IgD-negative memory B cell (primary cell): ENCODE data around the gene NLGN1. TPM values are rescaled to one million over a fixed set of nuclear protein-coding genes. Genes with fewer than 3 reads are reported as not detected.

Experiments
- H3K27ac Mint-ChIP-seq, 3 donors: one replicate each; pipeline ENCODE4 v1.8.0; 2020 to 2022; ENCODE audit warnings: mild to moderate bottlenecking in 3 of 3, mixed read lengths in 3 of 3, moderate library complexity in 1 of 3
- H3K27me3 Mint-ChIP-seq: one replicate; pipeline ENCODE4 v1.8.0; 2021; ENCODE audit warnings: mixed read lengths
- H3K36me3 Mint-ChIP-seq: one replicate; pipeline ENCODE4 v1.8.0; 2020; ENCODE audit warnings: mild to moderate bottlenecking, mixed read lengths
- H3K4me1 Mint-ChIP-seq, 3 donors: one replicate each; pipeline ENCODE4 v1.8.0; 2020 to 2022; ENCODE audit warnings: mixed read lengths in 3 of 3, mild to moderate bottlenecking in 1 of 3
- H3K4me3 Mint-ChIP-seq, 4 donors: one replicate each; pipeline ENCODE4 v1.8.0; 2020 to 2022; ENCODE audit warnings: mild to moderate bottlenecking in 4 of 4, mixed read lengths in 4 of 4, moderate library complexity in 3 of 4
- H3K9me3 Mint-ChIP-seq, 3 donors: one replicate each; pipeline ENCODE4 v1.8.0; 2020 to 2021; ENCODE audit warnings: mixed read lengths in 3 of 3, mild to moderate bottlenecking in 1 of 3
- polyA plus RNA-seq: library from polyadenylated mRNA; unstranded; fragments of 300-500 nt; fragmentation: Illumina TruSeq; gene quantifications from one replicate; pipeline ENCODE4 v1.2.3, GENCODE V29; 2021

Gene NLGN1
- polyA plus RNA-seq, 1 donor from 2014 or later, result not detected

DNA sequence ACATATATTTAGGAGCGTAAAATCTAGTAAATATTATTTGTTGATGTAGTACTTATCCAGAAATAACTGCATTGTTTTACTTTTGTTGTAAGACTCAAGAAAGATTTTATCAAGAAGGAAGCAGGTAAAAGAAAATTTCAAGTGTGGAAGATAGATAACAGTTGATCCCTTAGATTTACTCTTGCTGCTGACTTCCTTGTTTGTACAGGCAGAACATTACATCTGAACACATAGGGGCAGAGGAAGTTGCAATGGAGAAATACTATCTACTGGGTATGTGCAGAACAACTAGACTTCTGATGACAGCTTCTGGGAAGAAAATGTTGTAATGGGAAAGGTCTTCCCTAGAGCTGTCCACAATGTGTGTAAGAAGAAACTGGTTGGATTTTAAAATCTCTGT, 350.6 kb downstream of the NLGN1 start:
- no peak overlapping the region for H3K4me3 Mint-ChIP-seq
- H3K9me3 Mint-ChIP-seq, result peaks cover 0 to 4% (median 0%) of the 10 kb centered on the region in 3 donors
- H3K27ac Mint-ChIP-seq, result no peak overlapping the region

DNA sequence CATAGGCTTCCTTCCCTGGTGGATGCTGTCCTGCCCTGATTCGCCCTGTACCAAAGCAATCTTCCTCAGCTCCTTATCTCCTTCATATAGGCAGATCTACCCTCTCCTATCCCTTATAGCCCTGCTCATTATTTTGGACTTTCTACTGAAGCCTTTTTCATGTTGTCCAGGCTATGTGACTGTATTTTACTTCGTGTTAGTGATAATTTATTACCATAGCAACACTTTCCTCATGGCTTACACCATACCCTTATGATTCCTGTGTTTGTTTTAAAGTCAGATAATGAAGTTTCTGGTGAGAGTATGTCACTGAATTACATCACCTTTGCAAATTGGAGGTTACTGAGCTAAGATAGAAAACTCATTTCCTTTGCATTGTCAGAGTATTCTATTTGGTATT, 352.6 kb downstream of the NLGN1 start:
- H3K36me3 Mint-ChIP-seq, result no peaks in the 10 kb centered on the region
- no peaks in the 10 kb centered on the region for H3K27me3 Mint-ChIP-seq
- no peak overlapping the region for H3K27ac Mint-ChIP-seq
- H3K4me3 Mint-ChIP-seq, result no peak overlapping the region
- H3K4me1 Mint-ChIP-seq, result no peaks in the 10 kb centered on the region
- H3K9me3 Mint-ChIP-seq, result peaks cover 0 to 4% (median 0%) of the 10 kb centered on the region in 3 donors

More for the DNA sequence above, 350.6 kb downstream of the NLGN1 start:
- H3K4me1 Mint-ChIP-seq, result no peaks in the 10 kb centered on the region
- no peaks in the 10 kb centered on the region for H3K27me3 Mint-ChIP-seq
- no peaks in the 10 kb centered on the region for H3K36me3 Mint-ChIP-seq

- H3K4me3 Mint-ChIP-seq, result no peak overlapping the region
- no peak overlapping the region for H3K27ac Mint-ChIP-seq
- H3K4me1 Mint-ChIP-seq, result no peaks in the 10 kb centered on the region
- no peaks in the 10 kb centered on the region for H3K36me3 Mint-ChIP-seq
- peaks cover 0 to 4% (median 0%) of the 10 kb centered on the region in 3 donors for H3K9me3 Mint-ChIP-seq
- H3K27me3 Mint-ChIP-seq, result no peaks in the 10 kb centered on the region
These were observed 353.0 kb downstream of the NLGN1 start for GRCh38 chr3:173750591-173750990.

- no peak overlapping the region for H3K4me3 Mint-ChIP-seq
- H3K4me1 Mint-ChIP-seq, result no peaks in the 10 kb centered on the region
- H3K36me3 Mint-ChIP-seq, result no peaks in the 10 kb centered on the region
- H3K9me3 Mint-ChIP-seq, result no peaks in the 10 kb centered on the region
- no peaks in the 10 kb centered on the region for H3K27me3 Mint-ChIP-seq
- H3K27ac Mint-ChIP-seq, result no peak overlapping the region
These were observed 356.0 kb downstream of the NLGN1 start for GRCh38 chr3:173753593-173753992.

- no peak overlapping the region for H3K4me3 Mint-ChIP-seq
- no peaks in the 10 kb centered on the region for H3K27me3 Mint-ChIP-seq
- H3K27ac Mint-ChIP-seq, result no peak overlapping the region
- no peaks in the 10 kb centered on the region for H3K9me3 Mint-ChIP-seq
- no peaks in the 10 kb centered on the region for H3K36me3 Mint-ChIP-seq
- no peaks in the 10 kb centered on the region for H3K4me1 Mint-ChIP-seq
These were observed 357.6 kb downstream of the NLGN1 start for GRCh38 chr3:173755161-173755560.

DNA sequence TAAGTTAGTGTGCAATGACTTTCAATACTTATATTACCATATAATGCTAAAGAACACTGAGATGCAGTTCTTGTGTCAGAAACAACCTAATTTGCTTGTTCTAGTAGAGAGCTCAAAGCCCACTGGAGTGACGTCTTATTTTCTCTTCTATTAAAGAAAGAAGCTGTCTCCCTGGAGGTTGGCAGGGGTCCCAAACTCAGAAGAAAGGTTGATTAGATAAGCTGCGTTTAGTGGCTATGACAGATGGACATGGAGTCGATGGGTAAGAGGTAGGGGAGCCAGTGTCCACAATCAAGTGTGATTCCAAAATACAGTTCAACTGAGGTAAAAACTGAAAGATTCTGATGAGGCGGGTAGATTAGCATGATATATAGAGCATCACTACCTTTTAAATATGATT, 363.6 kb downstream of the NLGN1 start:
- H3K27ac Mint-ChIP-seq, result no peak overlapping the region
- no peaks in the 10 kb centered on the region for H3K27me3 Mint-ChIP-seq
- no peaks in the 10 kb centered on the region for H3K36me3 Mint-ChIP-seq
- H3K9me3 Mint-ChIP-seq, result peaks cover 0 to 1% (median 0%) of the 10 kb centered on the region in 3 donors
- no peak overlapping the region for H3K4me3 Mint-ChIP-seq
- no peaks in the 10 kb centered on the region for H3K4me1 Mint-ChIP-seq

- peaks cover 0 to 1% (median 0%) of the 10 kb centered on the region in 3 donors for H3K9me3 Mint-ChIP-seq
- no peak overlapping the region for H3K27ac Mint-ChIP-seq
- H3K4me3 Mint-ChIP-seq, result no peak overlapping the region
- no peaks in the 10 kb centered on the region for H3K4me1 Mint-ChIP-seq
- H3K27me3 Mint-ChIP-seq, result no peaks in the 10 kb centered on the region
- no peaks in the 10 kb centered on the region for H3K36me3 Mint-ChIP-seq
These were observed 365.0 kb downstream of the NLGN1 start for GRCh38 chr3:173762501-173762900.

GRCh38 chr3:173770011-173770410, 372.5 kb downstream of the NLGN1 start:
- Mint-ChIP-seq H3K4me3 (no peak overlapping the region), H3K36me3 (no peaks in the 10 kb centered on the region)

GRCh38 chr3:173770796-173771573, 373.4 kb downstream of the NLGN1 start:
- Mint-ChIP-seq H3K9me3 (peaks cover 0 to 5% (median 4%) of the 10 kb centered on the region in 3 donors), H3K4me1 (no peaks in the 10 kb centered on the region), H3K27me3 (no peaks in the 10 kb centered on the region), H3K27ac (no peak overlapping the region), H3K4me3 (no peak overlapping the region), H3K36me3 (no peaks in the 10 kb centered on the region)

More at GRCh38 chr3:173770011-173770410, 372.5 kb downstream of the NLGN1 start:
- no peak overlapping the region for H3K27ac Mint-ChIP-seq
- H3K4me1 Mint-ChIP-seq, result no peaks in the 10 kb centered on the region
- H3K27me3 Mint-ChIP-seq, result no peaks in the 10 kb centered on the region
- H3K9me3 Mint-ChIP-seq, result peaks cover 0 to 5% (median 5%) of the 10 kb centered on the region in 3 donors

DNA sequence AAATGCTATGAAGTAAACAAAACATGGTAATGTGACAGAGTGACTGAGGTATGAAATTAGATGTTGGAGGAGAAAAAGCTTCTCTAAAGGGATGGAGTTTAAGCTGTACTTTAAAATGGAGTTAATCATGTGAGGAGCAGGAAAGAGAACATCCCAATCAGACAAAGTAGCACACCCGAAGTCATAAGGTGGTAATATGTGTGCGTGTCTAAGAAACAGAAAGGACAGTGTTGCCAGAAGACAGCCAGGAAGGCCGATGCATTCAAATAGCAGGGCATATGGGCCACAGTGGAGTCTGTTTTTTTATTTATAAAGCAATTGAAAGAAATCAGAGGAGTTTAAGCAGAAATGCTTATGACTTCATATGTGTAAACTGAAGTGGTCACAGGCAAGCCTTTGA, 376.3 kb downstream of the NLGN1 start:
- Mint-ChIP-seq H3K4me3 (no peak overlapping the region), H3K27ac (no peak overlapping the region), H3K27me3 (no peaks in the 10 kb centered on the region), H3K36me3 (no peaks in the 10 kb centered on the region), H3K4me1 (no peaks in the 10 kb centered on the region), H3K9me3 (peaks cover 0 to 5% (median 4%) of the 10 kb centered on the region in 3 donors)

GRCh38 chr3:173774294-173774693, 376.8 kb downstream of the NLGN1 start:
- H3K36me3 Mint-ChIP-seq, result no peaks in the 10 kb centered on the region
- H3K4me1 Mint-ChIP-seq, result no peaks in the 10 kb centered on the region
- no peak overlapping the region for H3K27ac Mint-ChIP-seq
- H3K4me3 Mint-ChIP-seq, result no peak overlapping the region
- H3K9me3 Mint-ChIP-seq, result peaks cover 0 to 4% (median 3%) of the 10 kb centered on the region in 3 donors
- H3K27me3 Mint-ChIP-seq, result no peaks in the 10 kb centered on the region

GRCh38 chr3:173778251-173778650, 380.7 kb downstream of the NLGN1 start:
- H3K4me3 Mint-ChIP-seq, result no peak overlapping the region
- no peak overlapping the region for H3K27ac Mint-ChIP-seq
- no peaks in the 10 kb centered on the region for H3K4me1 Mint-ChIP-seq
- H3K36me3 Mint-ChIP-seq, result no peaks in the 10 kb centered on the region
- H3K27me3 Mint-ChIP-seq, result no peaks in the 10 kb centered on the region
- H3K9me3 Mint-ChIP-seq, result peaks cover 0 to 4% (median 2%) of the 10 kb centered on the region in 3 donors

GRCh38 chr3:173780067-173780466, 382.5 kb downstream of the NLGN1 start:
- H3K4me1 Mint-ChIP-seq, result no peaks in the 10 kb centered on the region

GRCh38 chr3:173785004-173785403, 387.5 kb downstream of the NLGN1 start:
- Mint-ChIP-seq H3K4me3 (no peak overlapping the region), H3K27ac (no peak overlapping the region), H3K36me3 (no peaks in the 10 kb centered on the region), H3K9me3 (peaks cover 2 to 7% (median 4%) of the 10 kb centered on the region in 3 donors), H3K4me1 (no peaks in the 10 kb centered on the region), H3K27me3 (no peaks in the 10 kb centered on the region)

More at GRCh38 chr3:173780067-173780466, 382.5 kb downstream of the NLGN1 start:
- Mint-ChIP-seq H3K4me3 (no peak overlapping the region), H3K9me3 (peaks cover 2 to 4% (median 4%) of the 10 kb centered on the region in 3 donors), H3K36me3 (no peaks in the 10 kb centered on the region), H3K27me3 (no peaks in the 10 kb centered on the region), H3K27ac (no peak overlapping the region)

DNA sequence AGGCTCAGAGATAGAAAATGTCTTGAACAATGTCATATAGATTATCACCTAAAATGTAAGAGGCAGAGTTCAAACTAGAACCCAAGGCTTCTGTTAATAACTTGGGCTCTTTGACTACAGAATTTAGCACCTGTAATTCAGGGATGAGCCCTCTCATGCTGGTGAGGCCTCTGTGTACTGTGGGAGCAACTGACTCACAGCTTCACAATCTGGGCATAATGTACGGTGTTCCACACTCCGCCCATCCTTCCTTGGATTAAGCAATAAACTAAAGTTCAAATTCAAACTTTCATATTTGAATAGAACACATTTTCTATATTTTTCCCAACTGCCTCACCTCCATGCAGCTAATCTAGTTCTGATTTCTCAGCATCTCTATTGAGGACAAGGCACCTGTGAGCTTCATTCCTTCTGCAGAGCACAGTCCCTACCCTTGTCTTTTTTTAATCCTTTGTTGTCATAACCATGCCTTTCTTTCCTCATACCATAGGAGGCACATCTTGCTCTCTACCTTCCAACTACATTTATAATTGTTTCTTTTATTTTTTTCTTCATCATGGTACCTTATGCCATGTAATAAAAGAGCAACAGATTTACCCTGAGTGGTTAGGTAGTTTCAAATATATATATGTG, 392.1 kb downstream of the NLGN1 start:
- Mint-ChIP-seq H3K9me3 (peaks cover 2 to 10% (median 2%) of the 10 kb centered on the region in 3 donors), H3K4me3 (no peak overlapping the region), H3K27me3 (no peaks in the 10 kb centered on the region), H3K27ac (no peak overlapping the region), H3K4me1 (no peaks in the 10 kb centered on the region), H3K36me3 (no peaks in the 10 kb centered on the region)

DNA sequence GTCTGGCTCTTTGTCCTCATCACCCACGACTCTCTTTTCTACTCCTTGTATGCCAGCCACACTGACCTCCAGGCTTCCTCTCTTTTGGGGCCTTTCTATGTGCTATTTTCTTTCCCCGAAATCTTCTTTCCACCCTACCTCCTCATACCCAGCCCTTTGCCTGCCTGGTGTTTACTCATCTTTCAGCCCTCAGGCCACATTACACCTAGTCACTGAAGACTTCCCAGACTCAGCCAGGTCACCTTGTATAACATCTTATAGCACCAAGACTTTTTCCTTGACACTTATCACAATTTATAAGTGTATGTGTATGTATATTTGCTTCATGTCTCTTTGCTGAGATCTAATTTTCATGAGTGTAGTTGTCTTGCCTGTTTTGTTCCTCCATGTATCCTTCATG, 396.4 kb downstream of the NLGN1 start:
- H3K4me1 Mint-ChIP-seq, result no peaks in the 10 kb centered on the region
- H3K4me3 Mint-ChIP-seq, result no peak overlapping the region
- no peak overlapping the region for H3K27ac Mint-ChIP-seq
- H3K27me3 Mint-ChIP-seq, result no peaks in the 10 kb centered on the region
- peaks cover 0 to 6% (median 2%) of the 10 kb centered on the region in 3 donors for H3K9me3 Mint-ChIP-seq
- no peaks in the 10 kb centered on the region for H3K36me3 Mint-ChIP-seq
